Daoy (cell line): ENCODE measurements around the gene ATF6B. TPM values are rescaled to one million over a fixed set of nuclear protein-coding genes. Genes with fewer than 3 reads are reported as not detected.

Experiments
- DNase-seq: peaks from one replicate; pipeline ENCODE4 v3.0.0-alpha.2; 2015; ENCODE audit warnings: low read depth
- total RNA-seq: library from RNA; depleted of rRNA; stranded (reverse); fragments of >200 nt; shearing (Covaris generic); gene quantifications from 2 replicates; pipeline ENCODE4 v1.2.3, GENCODE V29; 2014

ATF6B gene
- total RNA-seq, 1 experiment from 2014 or later, result 17.7 TPM

GRCh38 chr6:32132110-32132509 lies 4.1 kb upstream of the ATF6B start:
- DNase-seq, result no peak

GRCh38 chr6:32131439-32131948 lies 3.4 kb upstream of the ATF6B start:
- DNase-seq, result no peak

- DNase-seq, result no peak
Measured at GRCh38 chr6:32129297-32130088, 1.4 kb upstream of the ATF6B start.

- DNase-seq, result no peak
Measured at GRCh38 chr6:32128751-32129296, 778 bp upstream of the ATF6B start.

- DNase-seq, result no peak
Measured at GRCh38 chr6:32127409-32127716, 683 bp downstream of the ATF6B start.

GRCh38 chr6:32126880-32127279 lies 1.2 kb downstream of the ATF6B start:
- DNase-seq, result no peak

GRCh38 chr6:32123681-32124080 lies 4.4 kb downstream of the ATF6B start:
- DNase-seq, result no peak

GRCh38 chr6:32120573-32121059 lies 7.4 kb downstream of the ATF6B start:
- DNase-seq, result no peak

GRCh38 chr6:32118782-32119628 lies 9.0 kb downstream of the ATF6B start:
- DNase-seq, result peak; percentile 86

- no peak for DNase-seq
Measured at GRCh38 chr6:32117461-32117860, 10.6 kb downstream of the ATF6B start.

GRCh38 chr6:32116674-32117073 lies 11.4 kb downstream of the ATF6B start:
- DNase-seq, result no peak

- DNase-seq, result no peak
Measured at GRCh38 chr6:32115623-32116022, 12.4 kb downstream of the ATF6B start.

- peak; percentile 75 for DNase-seq
Measured at GRCh38 chr6:32114796-32115195, 13.2 kb downstream of the ATF6B start.

- peak; percentile 61 for DNase-seq
Measured at GRCh38 chr6:32113386-32114352, 14.4 kb downstream of the ATF6B start.

- DNase-seq, result no peak
Measured at GRCh38 chr6:32112431-32112980, 15.5 kb downstream of the ATF6B start.

- no peak for DNase-seq
Measured at GRCh38 chr6:32111424-32112066, 16.5 kb downstream of the ATF6B start.

- DNase-seq, result no peak
Measured at GRCh38 chr6:32110632-32111031, 17.4 kb downstream of the ATF6B start.

- DNase-seq, result no peak
Measured at GRCh38 chr6:32109765-32110160, 18.3 kb downstream of the ATF6B start.

GRCh38 chr6:32109114-32109764 lies 18.8 kb downstream of the ATF6B start, which contains the start of gene TNXB:
Gene TNXB, minus strand, starts transcription at chr6:32109338. Its CDS starts 11,140 bp downstream, at chr6:32098198.
- no peak for DNase-seq

- DNase-seq, result no peak
Measured at GRCh38 chr6:32108727-32109113, 19.3 kb downstream of the ATF6B start.
